EL (cell line): ENCODE data around the gene ADIPOR2.

Experiments used
- DNase-seq: peaks from one replicate; pipeline ENCODE4 v3.0.0-alpha.2; 2016

Gene ADIPOR2

GRCh38 chr12:1800401-1801302 lies 109.8 kb downstream of the ADIPOR2 start:
- DNase-seq = no peak

- no peak for DNase-seq
Measured at GRCh38 chr12:1801303-1801975, 110.6 kb downstream of the ADIPOR2 start.

GRCh38 chr12:1803736-1804135 lies 112.9 kb downstream of the ADIPOR2 start:
- DNase-seq = no peak

- peak; percentile 89 for DNase-seq
Measured at GRCh38 chr12:1804545-1805332, 113.9 kb downstream of the ADIPOR2 start.

DNA sequence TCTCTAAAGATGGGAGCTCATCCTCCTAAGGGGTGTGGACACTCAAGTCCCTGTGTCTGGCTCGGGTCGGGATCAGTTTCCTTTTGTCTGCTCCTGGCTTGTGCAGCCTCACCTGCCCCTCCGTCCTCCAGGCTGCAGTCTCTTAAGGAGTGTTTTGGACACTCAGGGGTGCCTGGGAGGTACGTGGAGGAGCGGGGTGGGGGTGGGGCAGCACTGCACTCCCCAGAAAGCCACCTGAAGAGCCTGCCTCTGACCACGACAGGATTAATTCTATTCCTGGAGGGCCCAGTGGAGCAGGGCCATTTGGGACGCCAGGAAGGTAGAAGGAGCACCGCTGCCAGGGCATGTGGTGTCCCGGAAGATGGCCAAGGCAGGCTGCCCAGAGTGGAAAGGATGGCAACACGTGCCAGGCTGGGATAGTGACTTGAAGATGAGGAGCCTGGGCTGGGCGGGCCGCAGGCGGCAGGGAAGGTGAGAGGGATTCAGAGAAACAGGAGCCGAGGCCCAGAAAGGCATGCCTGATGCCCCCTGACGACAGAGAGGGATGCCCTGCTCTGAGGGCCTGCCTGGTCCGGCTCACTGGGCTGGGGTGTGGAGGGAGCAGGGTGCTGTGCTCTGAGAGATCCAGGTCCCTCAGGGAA lies 114.7 kb downstream of the ADIPOR2 start:
- no peak for DNase-seq

- DNase-seq = no peak
Measured at GRCh38 chr12:1806301-1807086, 115.6 kb downstream of the ADIPOR2 start.

GRCh38 chr12:1807087-1807860 lies 116.4 kb downstream of the ADIPOR2 start:
- no peak for DNase-seq

GRCh38 chr12:1808036-1808797 lies 117.3 kb downstream of the ADIPOR2 start:
- DNase-seq = no peak

DNA sequence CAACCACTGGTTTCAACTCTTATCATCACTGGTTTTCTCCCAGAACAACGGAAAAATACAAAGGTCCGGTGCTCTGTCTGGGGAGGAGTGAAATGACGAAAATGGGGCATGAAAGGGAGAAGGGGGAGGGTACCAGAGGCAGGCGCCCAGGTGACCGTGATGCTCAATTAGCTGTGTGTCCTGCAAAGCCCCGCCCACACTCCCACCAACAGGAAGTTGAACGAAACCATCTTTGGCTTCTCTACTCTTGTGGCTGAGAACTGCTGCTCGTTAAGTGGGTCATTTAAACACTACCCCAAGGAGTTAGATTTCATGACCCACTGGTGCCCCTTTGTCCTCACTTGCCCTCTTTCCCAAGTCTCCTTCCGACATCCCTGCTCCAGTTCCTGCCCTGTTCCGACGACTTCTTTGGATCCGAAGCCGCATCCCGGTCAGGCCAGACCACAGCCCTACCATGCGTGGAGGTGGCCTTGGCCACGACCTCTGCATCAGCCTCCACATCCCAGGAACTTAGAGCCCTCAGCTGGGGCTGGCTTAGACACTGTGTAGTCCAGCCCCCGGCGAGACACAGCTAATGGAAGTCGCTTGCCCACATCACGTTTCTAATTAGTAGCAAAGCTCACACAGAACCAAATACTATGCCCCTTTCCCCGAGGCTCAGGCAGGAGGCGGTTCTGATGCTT lies 118.1 kb downstream of the ADIPOR2 start:
- DNase-seq = no peak

DNA sequence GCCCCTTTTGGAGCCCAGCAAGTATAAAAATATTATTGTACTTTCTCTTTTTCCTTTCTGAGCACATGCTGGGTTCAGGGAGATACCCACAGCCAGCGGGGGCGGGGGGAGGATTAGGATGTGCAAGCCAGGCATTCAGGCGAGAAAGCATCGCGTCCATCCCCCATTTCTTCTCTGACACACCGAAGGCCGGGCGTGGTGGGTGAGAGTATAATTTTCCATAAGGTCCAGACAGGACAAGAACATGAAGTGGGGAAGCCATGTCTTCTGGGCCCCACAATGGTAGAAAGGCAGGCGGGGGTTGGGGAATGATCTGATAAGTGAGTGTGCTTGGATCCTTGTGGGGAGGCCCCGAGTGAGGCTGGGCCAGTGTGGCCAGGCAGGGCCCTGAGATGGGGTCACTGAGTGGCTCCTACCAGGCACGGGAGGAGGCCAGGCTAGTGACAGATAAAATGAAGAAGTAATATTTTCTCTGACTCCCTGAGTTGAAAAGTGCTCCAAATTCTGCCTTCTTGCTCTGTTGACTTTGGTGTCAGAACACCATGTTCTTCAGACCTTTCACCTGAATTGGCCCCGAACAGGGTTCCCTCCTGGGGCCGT lies 118.8 kb downstream of the ADIPOR2 start:
- no peak for DNase-seq

DNA sequence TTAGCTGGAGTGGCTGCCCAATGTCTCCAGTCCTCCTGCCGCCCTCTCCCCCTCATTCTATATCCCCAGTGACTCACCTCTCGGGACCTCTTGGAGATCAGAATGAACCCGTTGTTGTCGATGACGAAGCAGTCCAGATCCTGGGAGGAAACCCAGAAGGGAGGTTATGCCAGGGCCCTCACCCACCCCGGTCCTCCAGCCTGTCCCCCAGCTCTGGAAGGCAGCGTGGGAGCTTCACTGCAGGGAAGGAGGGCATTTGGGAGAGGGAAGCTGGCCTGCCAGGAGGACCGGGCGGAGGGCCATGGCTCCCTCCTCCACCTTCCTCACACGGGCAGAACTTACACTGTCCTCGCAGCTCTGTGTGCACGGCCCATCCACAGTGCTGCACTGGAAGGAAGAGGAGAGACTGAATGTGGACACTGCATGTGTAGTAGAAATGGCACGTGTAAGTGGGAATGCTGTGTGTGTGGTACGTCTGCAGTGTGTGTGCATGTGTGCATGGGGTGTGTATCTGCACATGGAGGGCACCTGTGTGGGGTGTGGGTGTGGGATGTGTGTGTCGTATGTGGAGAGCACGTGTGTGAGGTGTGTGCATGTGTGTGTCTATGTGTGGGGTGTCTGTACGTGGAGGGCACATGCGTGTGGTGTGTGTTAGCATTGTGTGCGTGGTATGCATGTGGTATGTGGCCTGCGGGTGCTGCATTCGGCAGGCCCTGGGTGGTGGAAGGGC lies 119.5 kb downstream of the ADIPOR2 start:
- peak; percentile 29 for DNase-seq

DNA sequence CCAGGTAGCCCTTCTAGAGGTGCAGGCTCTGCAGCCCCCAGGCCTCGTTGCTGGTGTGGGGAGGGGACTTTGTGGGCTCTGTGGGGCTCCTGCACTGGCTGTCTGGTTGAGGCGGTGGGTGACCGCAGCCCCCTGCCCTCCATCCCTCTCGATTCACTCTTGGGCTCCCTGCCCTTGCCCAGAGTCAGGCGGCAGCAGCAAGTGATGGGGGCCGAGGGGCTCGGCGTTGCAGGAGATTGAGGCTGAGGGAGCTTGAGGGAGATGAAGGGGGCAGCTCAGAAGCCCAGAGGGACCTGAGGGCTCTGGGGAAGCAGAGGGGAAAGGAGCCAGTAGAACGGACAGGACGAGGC lies 120.0 kb downstream of the ADIPOR2 start:
- DNase-seq = no peak

DNA sequence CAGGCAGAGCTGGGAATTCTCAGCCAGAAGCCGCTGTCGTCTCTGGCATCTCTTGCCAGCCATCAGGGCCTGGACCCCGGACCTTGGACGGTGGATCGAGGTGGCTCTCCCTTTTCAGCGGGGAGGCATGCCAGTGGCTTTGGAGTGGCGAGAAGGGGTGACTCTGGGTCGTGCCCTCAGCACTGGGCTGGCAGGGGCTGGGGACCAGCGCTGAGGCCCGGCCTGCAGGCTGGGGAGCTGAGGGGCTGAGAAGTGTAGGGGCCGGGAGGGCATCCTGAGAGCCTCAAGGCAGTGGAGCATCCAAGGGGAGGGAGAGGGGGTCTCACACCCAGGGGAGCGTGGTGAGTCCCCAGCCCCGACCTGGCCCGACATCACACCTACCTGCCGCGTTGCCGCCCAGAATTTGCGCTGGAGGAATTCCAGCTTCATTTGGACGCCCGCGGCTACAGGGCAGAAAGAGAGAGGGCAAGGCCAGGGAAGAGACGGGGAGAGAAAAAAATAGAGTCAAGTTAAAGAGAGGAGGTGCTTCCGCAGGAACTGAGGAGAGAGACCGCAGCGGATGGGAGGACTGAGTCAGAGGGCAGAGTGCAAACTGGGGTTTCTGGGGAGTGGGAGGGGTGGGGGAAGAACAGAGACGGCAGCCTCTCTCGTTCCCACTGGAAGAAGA lies 120.5 kb downstream of the ADIPOR2 start:
- peak; percentile 38 for DNase-seq

DNA sequence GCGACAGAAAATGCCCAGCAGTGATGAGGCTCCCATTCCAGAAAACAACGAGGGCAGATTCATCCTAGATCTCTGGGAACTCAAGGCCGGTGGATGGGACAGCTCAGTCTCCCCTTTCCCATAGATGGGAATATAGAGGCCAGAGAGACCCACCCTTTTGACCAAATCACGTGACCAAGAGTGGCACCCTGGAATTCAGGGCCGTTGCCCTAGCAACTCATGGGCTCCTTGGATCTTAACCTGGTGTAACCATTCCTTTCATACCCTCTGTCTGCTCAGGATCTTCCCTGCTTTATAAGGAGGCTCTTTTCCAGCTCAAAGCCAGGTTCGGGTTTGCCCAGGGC lies 121.0 kb downstream of the ADIPOR2 start:
- no peak for DNase-seq

GRCh38 chr12:1812650-1813302 lies 121.9 kb downstream of the ADIPOR2 start:
- peak; percentile 42 for DNase-seq

DNA sequence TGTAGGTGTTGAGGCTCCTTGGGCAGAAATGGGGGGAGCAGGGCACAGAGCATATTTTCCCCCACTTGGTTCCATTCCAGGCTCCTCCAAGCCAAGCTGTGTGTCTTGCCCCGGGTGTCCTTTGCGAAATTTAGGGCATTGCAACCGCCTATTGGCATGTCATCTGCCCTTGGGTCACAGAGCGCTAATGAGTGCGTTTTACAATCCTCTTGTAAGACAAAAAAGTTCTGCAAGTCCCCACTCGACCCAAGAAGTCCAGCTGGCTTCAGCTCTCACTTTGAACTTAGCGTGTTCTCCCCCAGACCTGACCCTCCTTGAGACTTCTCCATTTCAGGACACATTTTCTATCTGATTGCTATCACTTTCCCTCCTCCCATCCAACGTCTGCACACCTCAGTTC lies 123.4 kb downstream of the ADIPOR2 start:
- DNase-seq = no peak

DNA sequence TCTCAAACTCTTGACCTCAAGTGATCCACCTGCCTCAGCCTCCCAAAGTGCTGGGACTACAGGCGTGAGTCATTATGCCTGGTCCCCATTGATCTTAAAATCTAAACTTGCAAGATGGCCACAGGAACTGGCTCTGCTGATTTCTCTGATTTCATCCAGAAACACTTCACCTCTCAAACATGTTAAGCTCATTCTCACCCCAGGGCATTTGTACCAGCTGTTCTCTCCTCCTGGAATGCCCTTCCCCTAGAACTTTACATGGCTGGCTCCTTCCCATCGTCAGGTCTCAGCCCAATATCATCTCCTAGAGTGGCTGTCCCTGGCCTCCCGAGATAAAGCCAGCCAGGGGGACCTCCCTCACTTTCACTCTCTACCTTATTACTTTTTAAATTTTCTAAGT lies 124.2 kb downstream of the ADIPOR2 start:
- DNase-seq = no peak
